RWPE2 (cell line): ENCODE results near the gene ATXN7.

ENCODE experiments used
- ATAC-seq: fragments of 200-7000 bp; cut with Tn5 transposase; 3 replicates; pipeline ENCODE4 v1.9.1; 2021; ENCODE audit warnings: low read depth
- DNase-seq: peaks from one replicate; pipeline ENCODE4 v3.0.0-alpha.2; 2020; ENCODE audit warnings: low spot score
- H3K27ac ChIP-seq: fragments of 450-650 bp; 2 replicates; pipeline ENCODE4 v1.5.1; 2017; ENCODE audit warnings: mild to moderate bottlenecking; ENCODE audit not compliant: poor library complexity, severe bottlenecking
- H3K27me3 ChIP-seq: fragments of 250-450 bp; sonication (Bioruptor Pico); 2 replicates; pipeline ENCODE4 v1.5.1; 2021; ENCODE audit warnings: mild to moderate bottlenecking, moderate library complexity; ENCODE audit not compliant: insufficient read depth, poor library complexity, severe bottlenecking
- H3K36me3 ChIP-seq: fragments of 250-450 bp; sonication (Bioruptor Pico); 2 replicates; pipeline ENCODE4 v1.5.1; 2020; ENCODE audit warnings: low read depth, mild to moderate bottlenecking, moderate library complexity
- H3K4me1 ChIP-seq: fragments of 250-450 bp; sonication (Bioruptor Pico); 2 replicates; pipeline ENCODE4 v1.5.1; 2021; ENCODE audit warnings: mild to moderate bottlenecking, moderate library complexity; ENCODE audit not compliant: insufficient read depth, poor library complexity, severe bottlenecking
- H3K4me3 ChIP-seq: fragments of 250-450 bp; sonication (Bioruptor Pico); 2 replicates; pipeline ENCODE4 v1.5.1; 2021; ENCODE audit warnings: mild to moderate bottlenecking, moderate library complexity; ENCODE audit not compliant: severe bottlenecking
- H3K9me3 ChIP-seq: fragments of 250-450 bp; sonication (Bioruptor Pico); 2 replicates; pipeline ENCODE4 v1.5.1; 2021; ENCODE audit warnings: mild to moderate bottlenecking, moderate library complexity; ENCODE audit not compliant: severe bottlenecking
- TF ChIP-seq, protein P1 (sequence below): fragments of 450-650 bp; IDR thresholded peaks from one replicate; pipeline ENCODE4 v1.5.1; 2017; ENCODE audit warnings: mild to moderate bottlenecking, moderate library complexity; ENCODE audit not compliant: poor library complexity, severe bottlenecking

ATXN7 gene

DNA sequence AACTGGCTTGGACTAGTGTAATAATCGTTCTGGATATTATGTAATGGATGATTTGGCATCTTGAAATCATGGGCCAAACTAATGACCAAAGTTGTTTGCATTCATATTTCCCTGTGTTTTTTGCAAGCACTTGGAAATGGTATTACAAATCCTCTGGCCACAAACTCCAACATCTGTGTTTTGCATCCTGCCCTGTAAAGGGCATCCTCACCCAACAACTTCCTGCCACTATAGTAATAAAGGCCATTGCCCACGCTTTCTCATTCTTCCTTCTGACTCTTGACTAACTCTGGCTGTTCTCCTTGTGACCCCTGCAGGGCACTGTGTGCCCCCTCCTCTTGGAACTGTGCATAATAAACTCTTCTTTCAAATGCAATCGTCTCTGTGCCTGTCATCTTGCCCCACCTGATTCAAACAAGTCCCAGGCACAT lies 185.0 kb downstream of the ATXN7 start:
- H3K4me1 ChIP-seq = no peaks in the 10 kb centered on the region
- H3K27me3 ChIP-seq = no peaks in the 10 kb centered on the region
- H3K9me3 ChIP-seq = no peaks in the 10 kb centered on the region
- H3K36me3 ChIP-seq = no peaks in the 10 kb centered on the region
- TF ChIP-seq, protein P1, sequence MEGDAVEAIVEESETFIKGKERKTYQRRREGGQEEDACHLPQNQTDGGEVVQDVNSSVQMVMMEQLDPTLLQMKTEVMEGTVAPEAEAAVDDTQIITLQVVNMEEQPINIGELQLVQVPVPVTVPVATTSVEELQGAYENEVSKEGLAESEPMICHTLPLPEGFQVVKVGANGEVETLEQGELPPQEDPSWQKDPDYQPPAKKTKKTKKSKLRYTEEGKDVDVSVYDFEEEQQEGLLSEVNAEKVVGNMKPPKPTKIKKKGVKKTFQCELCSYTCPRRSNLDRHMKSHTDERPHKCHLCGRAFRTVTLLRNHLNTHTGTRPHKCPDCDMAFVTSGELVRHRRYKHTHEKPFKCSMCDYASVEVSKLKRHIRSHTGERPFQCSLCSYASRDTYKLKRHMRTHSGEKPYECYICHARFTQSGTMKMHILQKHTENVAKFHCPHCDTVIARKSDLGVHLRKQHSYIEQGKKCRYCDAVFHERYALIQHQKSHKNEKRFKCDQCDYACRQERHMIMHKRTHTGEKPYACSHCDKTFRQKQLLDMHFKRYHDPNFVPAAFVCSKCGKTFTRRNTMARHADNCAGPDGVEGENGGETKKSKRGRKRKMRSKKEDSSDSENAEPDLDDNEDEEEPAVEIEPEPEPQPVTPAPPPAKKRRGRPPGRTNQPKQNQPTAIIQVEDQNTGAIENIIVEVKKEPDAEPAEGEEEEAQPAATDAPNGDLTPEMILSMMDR = no peak
- no peak overlapping the region for H3K4me3 ChIP-seq
- ATAC-seq (no peak), DNase-seq (no peak)
- no peak overlapping the region for H3K27ac ChIP-seq

DNA sequence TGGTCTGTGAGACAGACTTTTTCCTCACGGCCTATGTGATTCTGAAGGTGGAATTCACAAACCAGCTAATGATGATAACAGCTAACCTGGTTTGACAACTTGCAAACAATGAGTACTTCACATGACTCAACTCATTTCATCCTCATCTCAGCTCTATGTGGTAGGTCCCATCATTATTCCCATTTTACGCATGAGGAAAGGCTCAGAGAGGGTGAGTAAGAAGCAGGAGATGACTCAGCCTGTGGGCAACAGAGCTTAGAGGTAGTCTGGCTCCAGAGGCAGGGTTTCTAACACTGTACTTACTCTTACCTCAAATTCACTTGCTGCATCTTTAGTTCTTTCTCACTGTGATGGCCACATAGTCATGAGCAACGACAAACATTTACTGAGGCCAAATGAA lies 185.5 kb downstream of the ATXN7 start:
- DNase-seq = no peak
- TF ChIP-seq, protein P1 = no peak

DNA sequence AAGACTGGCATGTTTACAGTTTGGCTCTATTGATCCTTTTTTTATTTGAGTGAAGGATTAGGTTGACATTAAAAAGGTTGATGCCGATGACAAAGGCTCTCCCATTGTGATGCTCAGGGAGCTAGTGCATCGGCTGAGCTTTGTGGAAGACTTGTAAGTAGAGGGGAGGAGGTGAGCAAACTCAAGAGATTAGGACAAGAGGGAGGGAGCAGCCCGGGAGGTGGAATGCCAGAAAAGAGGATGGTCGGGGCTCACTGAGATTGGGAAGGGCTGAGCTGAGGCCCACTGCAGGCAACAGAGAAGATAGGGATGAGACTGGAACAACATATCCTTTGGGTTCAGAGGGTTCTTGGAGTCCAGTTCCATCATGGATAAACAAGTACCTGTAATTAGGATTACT lies 186.2 kb downstream of the ATXN7 start:
- Histone ChIP-seq H3K9me3 (no peaks in the 10 kb centered on the region), H3K4me3 (no peak overlapping the region), H3K36me3 (no peaks in the 10 kb centered on the region), H3K27me3 (no peaks in the 10 kb centered on the region), H3K27ac (no peak overlapping the region), H3K4me1 (no peaks in the 10 kb centered on the region)
- no peak for ATAC-seq
- no peak for DNase-seq
- TF ChIP-seq, protein P1 = no peak

More for the DNA sequence above, 185.5 kb downstream of the ATXN7 start:
- Histone ChIP-seq H3K27me3 (no peaks in the 10 kb centered on the region), H3K4me1 (no peaks in the 10 kb centered on the region), H3K4me3 (no peak overlapping the region), H3K27ac (no peak overlapping the region), H3K36me3 (no peaks in the 10 kb centered on the region), H3K9me3 (no peaks in the 10 kb centered on the region)
- peak; percentile 35; the same call in 1 of the 3 replicates for ATAC-seq
